ENCODE measurements around the gene BATF2.

The BATF2 gene

GRCh38 chr11:64996710-64997380 lies at the start of gene BATF2:
Gene BATF2 (minus strand): TSS chr11:64996971. CDS start chr11:64996914, 57 bp downstream.
- TF ChIP-seq CTCF (IDR thresholded peaks at IDR 0.05; ENCODE audit: low read depth, low read length, missing control alignments), result peak; percentile 68
- in situ Hi-C loops (cut with HindIII; ENCODE audit: low pct_ligation_motif_present, low sequenced_read_pairs), result no loop called here
- Histone ChIP-seq H3K4me3 (ENCODE audit: low read depth, low read length) (peak within 1 kb of the TSS; percentile 35), H3K27ac (no peak within 1 kb of the TSS), H3K27me3 (replicated peaks) (no peaks in the 10 kb centered on the region), H3K36me3 (replicated peaks) (no peaks in the 10 kb centered on the region)
- peak; percentile 57 for DNase-seq

DNA sequence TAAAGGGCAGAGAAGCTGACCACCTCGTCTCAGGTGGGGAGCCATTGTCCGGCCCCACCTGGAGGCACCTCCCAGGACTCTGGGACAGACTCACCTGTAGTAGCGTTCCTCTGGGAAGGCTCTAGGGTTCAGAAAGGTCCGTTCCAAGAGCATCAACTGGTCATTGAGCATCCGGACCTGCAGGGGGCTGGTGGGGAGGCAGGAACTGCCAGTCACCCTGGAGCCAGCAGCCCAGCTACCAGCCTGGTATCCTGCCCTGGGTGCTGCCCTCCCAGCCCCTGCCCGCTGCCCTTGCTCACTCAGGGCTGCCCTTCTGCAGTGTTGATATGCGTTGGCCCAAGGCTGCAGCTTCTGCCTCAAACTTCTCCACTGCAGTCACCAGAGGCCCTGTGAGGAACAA lies 49.0 kb upstream of the BATF2 start:
- TF ChIP-seq CTCF (IDR thresholded peaks at IDR 0.05; ENCODE audit: low read depth, low read length, missing control alignments), result no peak
- H3K36me3 ChIP-seq (replicated peaks), result peaks cover 3% of the 10 kb centered on the region
- no peak overlapping the region for H3K4me3 ChIP-seq (ENCODE audit: low read depth, low read length)
- no peaks in the 10 kb centered on the region for H3K27me3 ChIP-seq (replicated peaks)
- in situ Hi-C loops (cut with HindIII; ENCODE audit: low pct_ligation_motif_present, low sequenced_read_pairs), result no loop called here
- no peak for DNase-seq
- H3K27ac ChIP-seq, result no peak overlapping the region

DNA sequence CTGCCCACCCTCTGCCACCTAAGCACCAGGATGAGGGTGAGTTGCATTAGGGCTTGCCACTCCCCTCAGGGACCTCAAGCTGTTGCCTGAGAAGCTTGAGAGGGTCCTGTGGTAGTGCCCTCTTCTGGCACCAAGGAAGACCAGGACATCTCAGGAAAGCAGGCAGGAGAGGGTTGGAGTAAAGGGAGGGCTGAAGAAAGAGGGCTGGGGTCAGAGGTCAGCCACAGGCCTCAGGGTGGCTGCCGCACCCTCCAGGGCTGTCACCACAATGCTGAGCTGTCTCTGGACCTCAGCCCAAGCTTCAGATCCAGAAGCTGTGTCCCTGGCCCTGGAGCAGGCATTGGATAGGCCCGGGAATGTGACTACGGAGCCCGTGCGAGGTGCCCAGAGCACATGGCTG lies 48.3 kb upstream of the BATF2 start:
- H3K27ac ChIP-seq, result no peak overlapping the region

DNA sequence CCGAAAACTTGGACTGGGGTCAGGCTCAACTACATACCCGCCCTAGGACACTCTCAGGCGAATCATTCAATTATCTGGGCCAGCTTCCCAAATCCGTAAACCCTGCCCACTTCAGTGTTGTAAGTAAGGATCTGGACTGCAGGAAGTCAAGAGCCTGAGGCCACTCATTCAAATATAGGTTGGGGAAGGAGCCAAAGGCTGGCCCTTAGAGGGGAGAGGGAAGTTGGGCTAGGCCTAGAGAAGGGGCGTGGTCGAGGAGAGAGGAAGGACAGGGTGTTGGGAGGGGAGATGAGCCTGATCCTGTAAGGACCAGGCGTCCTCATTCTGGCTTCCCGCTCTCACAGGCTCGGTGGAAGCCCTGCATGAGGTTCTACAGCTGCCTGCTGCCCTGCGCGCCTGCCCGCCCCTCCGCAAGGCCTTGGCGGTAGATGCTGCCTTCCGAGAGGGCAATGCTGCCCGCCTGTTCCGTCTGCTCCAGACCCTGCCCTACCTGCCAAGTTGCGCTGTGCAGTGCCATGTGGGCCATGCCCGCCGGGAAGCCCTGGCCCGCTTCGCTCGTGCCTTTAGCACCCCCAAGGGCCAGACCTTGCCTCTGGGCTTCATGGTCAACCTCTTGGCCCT lies 47.2 kb upstream of the BATF2 start:
- no peaks in the 10 kb centered on the region for H3K27me3 ChIP-seq (replicated peaks)
- DNase-seq, result no peak
- no peak for TF ChIP-seq CTCF (IDR thresholded peaks at IDR 0.05; ENCODE audit: low read depth, low read length, missing control alignments)
- peaks cover 3% of the 10 kb centered on the region for H3K36me3 ChIP-seq (replicated peaks)
- H3K27ac ChIP-seq, result no peak overlapping the region
- in situ Hi-C loops (cut with HindIII; ENCODE audit: low pct_ligation_motif_present, low sequenced_read_pairs), result no loop called here
- no peak overlapping the region for H3K4me3 ChIP-seq (ENCODE audit: low read depth, low read length)

More for the DNA sequence above, 48.3 kb upstream of the BATF2 start:
- Histone ChIP-seq H3K36me3 (replicated peaks) (peaks cover 3% of the 10 kb centered on the region), H3K27me3 (replicated peaks) (no peaks in the 10 kb centered on the region), H3K4me3 (ENCODE audit: low read depth, low read length) (no peak overlapping the region)
- DNase-seq, result no peak
- no peak for TF ChIP-seq CTCF (IDR thresholded peaks at IDR 0.05; ENCODE audit: low read depth, low read length, missing control alignments)
- in situ Hi-C loops (cut with HindIII; ENCODE audit: low pct_ligation_motif_present, low sequenced_read_pairs), result no loop called here

DNA sequence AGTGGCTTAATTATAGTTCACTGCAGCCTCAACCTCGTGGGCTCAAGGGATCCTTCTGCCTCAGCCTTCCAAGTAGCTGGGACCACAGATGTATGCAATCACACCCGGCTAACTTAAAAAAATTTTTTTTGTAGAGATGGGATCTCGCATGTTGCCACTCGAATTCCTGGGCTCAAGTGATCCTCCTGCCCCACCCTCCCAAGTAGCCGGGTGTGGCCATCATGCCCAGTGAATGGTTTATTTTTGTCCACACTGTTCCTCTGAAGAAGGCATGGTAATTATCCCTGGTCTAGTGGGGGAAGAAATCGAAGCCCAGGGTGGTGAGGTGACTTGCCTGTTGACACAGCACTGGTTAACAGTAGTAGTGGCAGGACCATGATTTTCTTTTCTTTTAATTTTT lies 46.1 kb upstream of the BATF2 start:
- in situ Hi-C loops (cut with HindIII; ENCODE audit: low pct_ligation_motif_present, low sequenced_read_pairs), result no loop called here
- no peak for DNase-seq
- no peak overlapping the region for H3K4me3 ChIP-seq (ENCODE audit: low read depth, low read length)

More for the DNA sequence above, 46.1 kb upstream of the BATF2 start:
- H3K27me3 ChIP-seq (replicated peaks), result no peaks in the 10 kb centered on the region
- peaks cover 6% of the 10 kb centered on the region for H3K36me3 ChIP-seq (replicated peaks)
- TF ChIP-seq CTCF (IDR thresholded peaks at IDR 0.05; ENCODE audit: low read depth, low read length, missing control alignments), result no peak
- no peak overlapping the region for H3K27ac ChIP-seq
